Caco-2 (cell line): Measurements from ENCODE around the gene TPR. TPM values are rescaled to one million over a fixed set of nuclear protein-coding genes. Genes with fewer than 3 reads are reported as not detected.

Source experiments
- BruUV-seq: library from RNA; stranded (reverse); fragments of 400-500 nt; replicated peaks from 2 replicates; lab custom pipeline; 2021; lab: Mats Ljungman, UMichigan
- CTCF ChIA-PET: fragments of 300-600 bp; sonication (Branson Sonifier 250); formaldehyde crosslinking; loops from one replicate; lab custom pipeline; 2022; ENCODE audit warnings: antibody characterized with exemption; lab: Charles Lee
- POLR2A ChIA-PET: fragments of 300-600 bp; sonication (Branson Sonifier 250); formaldehyde crosslinking; loops from one replicate; lab custom pipeline; 2022; ENCODE audit warnings: antibody characterized with exemption; lab: Charles Lee
- DNase-seq, 2 experiments: peaks; one replicate each; pipeline versions ENCODE4 v3.0.0 to v3.0.0-alpha.2; 2020 to 2022
- H3K27me3 ChIP-seq: replicated peaks from 2 replicates; pipeline ENCODE4 v1.6.0; 2011; ENCODE audit warnings: low read length; ENCODE audit not compliant: control insufficient read depth, insufficient read depth
- H3K36me3 ChIP-seq: 2 replicates; pipeline ENCODE4 v1.5.1; 2011; ENCODE audit warnings: low read length; ENCODE audit not compliant: control insufficient read depth, insufficient read depth
- H3K4me1 ChIP-seq: fragments of 250-450 bp; sonication (Bioruptor Pico); 2 replicates; pipeline ENCODE4 v1.5.1; 2020; ENCODE audit warnings: mild to moderate bottlenecking
- H3K4me3 ChIP-seq: 2 replicates; pipeline ENCODE4 v1.5.1; 2011; ENCODE audit warnings: low read depth, mild to moderate bottlenecking, control low read depth, low read length
- H3K9me3 ChIP-seq: fragments of 250-450 bp; sonication (Bioruptor Pico); 2 replicates; pipeline ENCODE4 v1.5.1; 2020; ENCODE audit warnings: mild to moderate bottlenecking, moderate library complexity
- H3K27ac Mint-ChIP-seq: one replicate; pipeline ENCODE4 v1.8.0; 2022; ENCODE audit warnings: mixed read lengths; ENCODE audit not compliant: unreplicated experiment
- H3K27me3 Mint-ChIP-seq: one replicate; pipeline ENCODE4 v1.8.0; 2022; ENCODE audit warnings: mixed read lengths; ENCODE audit not compliant: insufficient read depth, unreplicated experiment
- H3K36me3 Mint-ChIP-seq: one replicate; pipeline ENCODE4 v1.8.0; 2022; ENCODE audit warnings: mild to moderate bottlenecking, mixed read lengths; ENCODE audit not compliant: insufficient read depth, unreplicated experiment
- H3K4me1 Mint-ChIP-seq: one replicate; pipeline ENCODE4 v1.8.0; 2022; ENCODE audit warnings: low read depth, mixed read lengths; ENCODE audit not compliant: unreplicated experiment
- H3K4me3 Mint-ChIP-seq: one replicate; pipeline ENCODE4 v1.8.0; 2022; ENCODE audit warnings: mild to moderate bottlenecking, moderate library complexity, mixed read lengths; ENCODE audit not compliant: unreplicated experiment
- H3K9me3 Mint-ChIP-seq: one replicate; pipeline ENCODE4 v1.8.0; 2022; ENCODE audit warnings: mixed read lengths; ENCODE audit not compliant: unreplicated experiment
- intact Hi-C: fragments of 100-400 bp; cut with micrococcal nuclease; formaldehyde crosslinking; loops from one replicate; pipeline ENCODE4 v1.10.0; 2022; ENCODE audit not compliant: unreplicated experiment
- total RNA-seq: library from RNA; stranded (reverse); gene quantifications from 2 replicates; pipeline ENCODE4 v1.2.3, GENCODE V29; 2022
- TF ChIP-seq, protein P1 (sequence below), 2 experiments: fragments of 200-600 bp in 1 of 2; IDR thresholded peaks; 1 replicate in 1 of 2; 2 replicates in 1 of 2; pipeline versions ENCODE4 v1.5.1 to v1.8.0; 2011 to 2022; ENCODE audit warnings: antibody characterized with exemption in 1 of 2, control low read depth in 1 of 2, inconsistent platforms in 1 of 2, low read depth in 1 of 2, low read length in 1 of 2, mild to moderate bottlenecking in 1 of 2, moderate library complexity in 1 of 2; ENCODE audit not compliant: insufficient read depth in 1 of 2, severe bottlenecking in 1 of 2, unreplicated experiment in 1 of 2

TPR gene
- total RNA-seq, 1 experiment from 2014 or later = 178 TPM

DNA sequence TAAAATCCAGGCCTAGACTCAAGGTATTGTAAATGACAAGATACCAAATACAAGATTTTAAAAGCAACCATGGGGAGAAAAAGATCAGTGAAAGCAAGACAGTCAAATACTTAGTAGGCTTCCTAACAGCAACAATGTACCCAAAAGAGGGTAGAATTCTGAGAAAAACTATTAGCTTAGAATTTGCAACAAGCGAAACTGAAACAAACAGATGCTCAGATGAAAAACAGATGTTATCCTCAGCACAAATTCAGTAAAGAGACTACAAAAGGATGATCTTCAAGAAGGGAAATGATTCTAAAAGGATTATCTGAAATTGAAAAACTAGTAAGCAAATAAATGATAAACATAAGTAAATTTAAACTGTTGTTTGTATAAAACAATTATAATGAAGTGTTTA lies 45.9 kb upstream of the TPR start:
- Mint-ChIP-seq H3K27me3 (no peaks in the 10 kb centered on the region), H3K27ac (no peak overlapping the region), H3K36me3 (peaks cover 11% of the 10 kb centered on the region), H3K4me1 (no peaks in the 10 kb centered on the region), H3K9me3 (no peaks in the 10 kb centered on the region), H3K4me3 (no peak overlapping the region)
- no peaks in the 10 kb centered on the region for H3K4me1 ChIP-seq
- ChIA-PET CTCF (interaction anchor here (1.3 kb wide), 1 partner anchor 46 kb away, joined by 5 read pairs; the partner anchor contains the start of gene TPR), POLR2A (no interaction called here)
- H3K4me3 ChIP-seq = no peak overlapping the region
- no TSS peak for BruUV-seq
- no peaks in the 10 kb centered on the region for H3K36me3 ChIP-seq
- intact Hi-C loops = no loop called here
- H3K9me3 ChIP-seq = no peaks in the 10 kb centered on the region
- TF ChIP-seq, protein P1, sequence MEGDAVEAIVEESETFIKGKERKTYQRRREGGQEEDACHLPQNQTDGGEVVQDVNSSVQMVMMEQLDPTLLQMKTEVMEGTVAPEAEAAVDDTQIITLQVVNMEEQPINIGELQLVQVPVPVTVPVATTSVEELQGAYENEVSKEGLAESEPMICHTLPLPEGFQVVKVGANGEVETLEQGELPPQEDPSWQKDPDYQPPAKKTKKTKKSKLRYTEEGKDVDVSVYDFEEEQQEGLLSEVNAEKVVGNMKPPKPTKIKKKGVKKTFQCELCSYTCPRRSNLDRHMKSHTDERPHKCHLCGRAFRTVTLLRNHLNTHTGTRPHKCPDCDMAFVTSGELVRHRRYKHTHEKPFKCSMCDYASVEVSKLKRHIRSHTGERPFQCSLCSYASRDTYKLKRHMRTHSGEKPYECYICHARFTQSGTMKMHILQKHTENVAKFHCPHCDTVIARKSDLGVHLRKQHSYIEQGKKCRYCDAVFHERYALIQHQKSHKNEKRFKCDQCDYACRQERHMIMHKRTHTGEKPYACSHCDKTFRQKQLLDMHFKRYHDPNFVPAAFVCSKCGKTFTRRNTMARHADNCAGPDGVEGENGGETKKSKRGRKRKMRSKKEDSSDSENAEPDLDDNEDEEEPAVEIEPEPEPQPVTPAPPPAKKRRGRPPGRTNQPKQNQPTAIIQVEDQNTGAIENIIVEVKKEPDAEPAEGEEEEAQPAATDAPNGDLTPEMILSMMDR (IDR thresholded peaks at IDR 0.05; ENCODE audit: insufficient read depth in 1 of 2, low read depth in 1 of 2, low read length in 1 of 2, severe bottlenecking in 1 of 2, unreplicated experiment in 1 of 2) = no peak
- DNase-seq = no peak
- no peaks in the 10 kb centered on the region for H3K27me3 ChIP-seq

DNA sequence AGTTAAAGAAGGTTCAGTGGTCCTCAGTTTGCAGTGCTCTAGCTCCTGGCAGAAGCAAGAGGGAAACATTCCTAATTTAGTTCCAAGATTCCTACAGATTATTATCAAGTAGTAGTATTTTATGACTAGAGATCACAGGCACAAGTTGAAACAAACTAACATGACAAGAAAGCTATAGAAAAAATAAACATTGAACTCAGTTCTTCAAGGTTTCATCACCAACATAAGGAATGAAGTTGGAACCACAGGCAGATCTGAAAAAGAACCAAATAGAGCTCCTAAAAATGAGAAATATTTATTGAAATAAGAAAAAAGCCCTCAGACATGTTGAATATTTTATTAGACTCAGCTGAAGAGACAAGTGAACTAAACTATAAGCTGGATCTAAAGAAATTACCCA lies 45.3 kb upstream of the TPR start:
- H3K36me3 Mint-ChIP-seq = peaks cover 15% of the 10 kb centered on the region
- POLR2A ChIA-PET = no interaction called here
- no peak overlapping the region for H3K27ac Mint-ChIP-seq
- no TSS peak for BruUV-seq
- TF ChIP-seq, protein P1 (IDR thresholded peaks at IDR 0.05; ENCODE audit: insufficient read depth in 1 of 2, low read depth in 1 of 2, low read length in 1 of 2, severe bottlenecking in 1 of 2, unreplicated experiment in 1 of 2) = no peak
- no peaks in the 10 kb centered on the region for H3K27me3 ChIP-seq
- H3K4me3 ChIP-seq = no peak overlapping the region
- DNase-seq = no peak
- no peaks in the 10 kb centered on the region for H3K27me3 Mint-ChIP-seq
- H3K4me3 Mint-ChIP-seq = no peak overlapping the region
- H3K9me3 Mint-ChIP-seq = no peaks in the 10 kb centered on the region
- H3K4me1 Mint-ChIP-seq = no peaks in the 10 kb centered on the region
- intact Hi-C loops = no loop called here
- H3K9me3 ChIP-seq = no peaks in the 10 kb centered on the region
- no peaks in the 10 kb centered on the region; the same call in 1 of the 2 replicates for H3K36me3 ChIP-seq
- no peaks in the 10 kb centered on the region for H3K4me1 ChIP-seq
- CTCF ChIA-PET = interaction anchor here (1.3 kb wide), 1 partner anchor 45 kb away, joined by 5 read pairs; the partner anchor contains the start of gene TPR

DNA sequence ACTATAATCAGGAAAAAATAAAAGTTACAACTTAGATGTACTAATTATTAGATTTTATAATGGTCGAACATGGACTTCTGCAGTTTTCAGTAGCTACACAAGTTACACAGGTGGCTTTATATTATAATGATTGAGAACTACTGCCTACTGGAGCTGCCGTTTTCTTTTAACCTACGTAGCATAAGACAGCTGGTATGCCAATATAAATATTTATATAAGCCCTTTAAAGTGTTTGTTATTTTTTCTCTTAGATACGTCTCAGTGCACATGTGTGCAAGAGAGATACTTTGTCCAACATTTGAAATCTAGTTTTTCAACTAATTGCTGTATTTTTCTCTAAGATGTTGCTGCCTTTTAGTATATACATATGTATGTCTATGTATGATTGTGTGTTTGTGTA lies 43.5 kb upstream of the TPR start:
- Mint-ChIP-seq H3K9me3 (no peaks in the 10 kb centered on the region), H3K4me1 (no peaks in the 10 kb centered on the region), H3K27ac (no peak overlapping the region), H3K36me3 (peaks cover 24% of the 10 kb centered on the region), H3K4me3 (no peak overlapping the region), H3K27me3 (no peaks in the 10 kb centered on the region)
- TF ChIP-seq, protein P1 (IDR thresholded peaks at IDR 0.05; ENCODE audit: insufficient read depth in 1 of 2, low read depth in 1 of 2, low read length in 1 of 2, severe bottlenecking in 1 of 2, unreplicated experiment in 1 of 2) = no peak
- DNase-seq = no peak
- Histone ChIP-seq H3K9me3 (no peaks in the 10 kb centered on the region), H3K36me3 (no peaks in the 10 kb centered on the region; the same call in 1 of the 2 replicates), H3K27me3 (no peaks in the 10 kb centered on the region), H3K4me1 (no peaks in the 10 kb centered on the region), H3K4me3 (no peak overlapping the region)
- ChIA-PET CTCF (no interaction called here), POLR2A (no interaction called here)
- no TSS peak for BruUV-seq
- intact Hi-C loops = no loop called here
